NB4 (cell line): ENCODE data around the gene AKAP7.
"Not testable (repeated sequence)": the region's sequence is repeated elsewhere in the genome, so short reads cannot be mapped to it uniquely, and the experiment has no call there.

Source experiments
- DNase-seq: peaks from one replicate; pipeline ENCODE4 v3.0.0; 2010; ENCODE audit warnings: low read depth
- H3K4me3 ChIP-seq: one replicate; pipeline ENCODE4 v1.5.1; 2011; ENCODE audit warnings: mild to moderate bottlenecking, low read depth, low read length, moderate library complexity
- CTCF ChIP-seq: IDR thresholded peaks from one replicate; pipeline ENCODE4 v1.5.1; 2012; ENCODE audit warnings: low read depth, low read length
- MYC ChIP-seq: IDR thresholded peaks from 2 replicates; pipeline ENCODE4 v1.6.1; 2011; ENCODE audit warnings: low read depth, low read length
- POLR2A ChIP-seq: IDR thresholded peaks from 2 replicates; pipeline ENCODE4 v1.6.1; 2011; ENCODE audit warnings: mild to moderate bottlenecking; ENCODE audit not compliant: insufficient read length; ENCODE audit errors: extremely low read depth
- TF ChIP-seq, protein P1 (sequence below): IDR thresholded peaks from 2 replicates; pipeline ENCODE4 v1.6.1; 2011; ENCODE audit warnings: low read depth, low read length

AKAP7 gene

GRCh38 chr6:131292145-131292938, 157.1 kb downstream of the AKAP7 start:
- DNase-seq = no peak
- TF ChIP-seq POLR2A (no peak), CTCF (no peak), MYC (no peak)
- TF ChIP-seq, protein P1, sequence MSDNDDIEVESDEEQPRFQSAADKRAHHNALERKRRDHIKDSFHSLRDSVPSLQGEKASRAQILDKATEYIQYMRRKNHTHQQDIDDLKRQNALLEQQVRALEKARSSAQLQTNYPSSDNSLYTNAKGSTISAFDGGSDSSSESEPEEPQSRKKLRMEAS = no peak
- no peak overlapping the region for H3K4me3 ChIP-seq

DNA sequence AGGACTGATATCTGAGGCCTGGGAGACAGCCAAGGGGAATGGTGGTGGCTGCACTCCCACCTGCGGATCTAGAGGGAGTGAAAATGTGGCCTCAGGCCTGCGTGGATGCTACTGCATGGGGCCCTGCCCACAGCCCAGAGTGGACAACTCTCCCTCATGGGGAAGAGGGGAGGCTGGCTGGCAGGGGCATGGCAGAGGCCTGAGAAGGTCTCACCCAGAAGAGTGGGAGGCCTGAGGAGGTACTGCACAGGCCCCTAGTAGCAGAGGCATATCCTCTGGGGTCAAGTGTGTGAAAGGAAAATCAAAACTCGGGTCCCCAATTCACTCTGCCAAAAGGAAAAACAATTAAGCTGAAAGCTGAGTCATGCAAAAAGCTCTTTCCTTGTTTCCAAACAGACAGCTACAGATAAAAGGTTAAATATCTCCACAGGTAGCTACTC, 158.2 kb downstream of the AKAP7 start:
- no peak for DNase-seq
- no peak overlapping the region for H3K4me3 ChIP-seq
- TF ChIP-seq POLR2A (no peak), MYC (no peak), CTCF (no peak)
- TF ChIP-seq, protein P1 = no peak

DNA sequence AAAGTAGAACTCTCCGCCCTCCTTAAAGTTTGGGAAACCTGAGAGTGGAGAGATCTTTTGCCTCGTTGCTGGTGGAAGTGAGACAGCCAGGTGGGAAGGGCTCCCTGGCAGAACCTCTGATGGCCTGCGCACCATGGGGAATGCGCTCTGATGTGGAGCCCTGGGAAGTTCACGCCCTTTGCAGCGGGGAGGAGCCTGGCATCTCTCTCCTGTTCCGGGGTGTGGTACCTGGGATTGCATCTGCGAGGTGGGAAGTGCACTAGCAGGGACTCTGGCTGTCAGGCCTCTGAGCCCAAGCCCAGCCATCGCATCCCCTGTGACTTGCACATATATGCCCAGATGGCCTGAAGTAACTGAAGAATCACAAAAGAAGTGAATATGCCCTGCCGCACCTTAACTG, 159.8 kb downstream of the AKAP7 start:
- H3K4me3 ChIP-seq = no peak overlapping the region
- DNase-seq = no peak
- TF ChIP-seq CTCF = no peak
- no peak for TF ChIP-seq POLR2A
- TF ChIP-seq MYC = no peak
- TF ChIP-seq, protein P1 = no peak

GRCh38 chr6:131300826-131301225, 165.6 kb downstream of the AKAP7 start:
- not testable (repeated sequence) for DNase-seq

DNA sequence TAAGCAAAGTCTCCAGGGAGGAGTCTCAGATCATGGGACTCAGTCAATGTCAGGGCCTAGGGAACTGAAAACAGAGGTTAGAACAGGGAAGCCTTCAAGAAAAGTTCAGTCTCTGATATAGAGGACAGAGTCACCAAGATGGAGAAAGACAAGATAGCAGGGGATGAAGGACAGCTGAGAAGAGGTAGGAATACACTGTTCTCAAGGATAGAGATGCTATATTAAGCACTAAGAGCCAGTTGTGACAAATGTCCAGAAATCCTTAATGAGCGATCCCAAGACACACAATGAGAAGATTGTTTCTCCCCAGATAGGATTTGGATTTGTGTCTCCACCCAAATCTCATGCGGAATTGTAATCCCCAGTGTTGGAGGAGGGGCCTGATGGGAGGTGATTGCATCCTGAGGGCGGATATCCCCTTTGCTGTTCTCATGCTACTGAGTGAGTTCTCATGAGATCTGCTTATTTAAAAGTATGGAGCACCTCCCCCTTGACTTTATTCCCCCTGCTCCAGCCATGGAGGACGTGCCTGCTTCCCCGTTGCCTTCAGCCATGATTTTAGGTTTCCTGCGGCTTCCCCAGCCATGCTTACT, 168.2 kb downstream of the AKAP7 start:
- TF ChIP-seq POLR2A = no peak
- TF ChIP-seq, protein P1 = no peak
- no peak for TF ChIP-seq CTCF
- no peak for TF ChIP-seq MYC
- H3K4me3 ChIP-seq = no peak overlapping the region
- DNase-seq = no peak

More at GRCh38 chr6:131300826-131301225, 165.6 kb downstream of the AKAP7 start:
- not testable (repeated sequence) for H3K4me3 ChIP-seq

GRCh38 chr6:131305037-131305850, 170.0 kb downstream of the AKAP7 start:
- H3K4me3 ChIP-seq = no peak overlapping the region
- no peak for DNase-seq
- TF ChIP-seq, protein P1 = no peak
- TF ChIP-seq POLR2A (no peak), MYC (no peak), CTCF (no peak)
